HG02938 (cell line): Measurements from ENCODE around the gene GRB10.

Source experiments
- ATAC-seq: cut with Tn5 transposase; IDR thresholded peaks from one replicate; pipeline ENCODE4 v1.9.1; 2021; ENCODE audit warnings: mild to moderate bottlenecking, moderate library complexity; ENCODE audit not compliant: unreplicated experiment

Gene GRB10

GRCh38 chr7:50618281-50618680, 164.4 kb downstream of the GRB10 start:
- ATAC-seq = no peak

- ATAC-seq = no peak
These were observed 167.1 kb downstream of the GRB10 start for GRCh38 chr7:50615519-50616080.

DNA sequence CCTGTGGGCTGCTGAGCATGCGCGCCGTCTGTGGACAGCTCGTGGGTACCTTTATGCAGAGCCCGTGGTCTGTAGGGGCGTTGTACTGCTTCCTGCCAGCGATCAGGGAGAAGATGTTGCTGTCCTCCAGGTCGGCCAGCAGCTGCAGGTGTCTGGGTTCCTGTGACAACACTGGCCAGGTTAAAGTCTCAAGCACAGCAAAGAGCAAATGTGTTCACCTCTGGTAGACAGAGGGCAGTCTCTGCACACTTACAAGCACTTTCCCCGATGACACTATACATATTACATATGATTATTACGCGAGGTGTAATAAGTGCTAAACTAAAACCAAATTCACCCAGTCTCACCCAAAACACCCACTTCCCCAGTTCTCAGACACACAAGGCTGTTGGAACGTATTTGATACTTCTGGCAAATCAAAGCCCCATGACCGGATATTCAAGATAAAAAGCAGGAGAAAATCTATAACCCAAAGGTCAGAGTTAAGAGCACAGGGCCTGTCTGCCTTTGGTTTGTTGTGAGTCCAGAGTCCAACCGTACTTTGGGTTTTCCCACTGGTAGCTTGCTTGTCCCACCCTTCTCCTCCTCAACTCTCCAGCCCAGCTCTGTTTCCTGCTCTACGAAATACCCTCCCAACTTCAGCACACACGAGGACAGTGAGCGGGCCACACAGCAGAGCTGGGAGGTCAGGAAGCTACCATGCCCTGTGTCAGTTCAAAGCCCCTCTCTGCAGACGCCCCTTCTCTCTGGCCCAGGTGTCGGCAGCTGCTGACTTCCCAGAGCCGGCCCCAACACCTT, 167.8 kb downstream of the GRB10 start:
- no peak for ATAC-seq

DNA sequence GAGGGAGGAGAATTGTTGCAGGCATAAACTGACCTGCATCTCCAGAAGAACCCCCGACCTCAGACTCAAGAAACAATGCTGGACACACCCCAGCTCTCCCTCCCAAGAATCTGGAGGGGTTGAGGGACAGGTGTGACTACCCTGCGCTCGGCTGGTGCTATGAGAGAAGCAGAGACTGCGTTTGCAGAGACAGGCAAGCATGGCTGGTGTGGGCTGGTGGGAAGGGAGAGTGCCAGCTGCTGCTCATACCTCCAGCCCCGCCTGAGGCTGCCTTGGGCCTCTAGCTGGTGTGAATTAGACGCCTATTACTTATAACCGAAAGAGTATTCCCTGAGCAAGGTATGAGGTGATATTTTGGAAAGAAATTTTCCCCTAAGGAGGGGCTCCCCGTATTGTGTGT, 169.2 kb downstream of the GRB10 start:
- no peak for ATAC-seq

- no peak for ATAC-seq
These were observed 170.0 kb downstream of the GRB10 start for GRCh38 chr7:50612704-50613103.

DNA sequence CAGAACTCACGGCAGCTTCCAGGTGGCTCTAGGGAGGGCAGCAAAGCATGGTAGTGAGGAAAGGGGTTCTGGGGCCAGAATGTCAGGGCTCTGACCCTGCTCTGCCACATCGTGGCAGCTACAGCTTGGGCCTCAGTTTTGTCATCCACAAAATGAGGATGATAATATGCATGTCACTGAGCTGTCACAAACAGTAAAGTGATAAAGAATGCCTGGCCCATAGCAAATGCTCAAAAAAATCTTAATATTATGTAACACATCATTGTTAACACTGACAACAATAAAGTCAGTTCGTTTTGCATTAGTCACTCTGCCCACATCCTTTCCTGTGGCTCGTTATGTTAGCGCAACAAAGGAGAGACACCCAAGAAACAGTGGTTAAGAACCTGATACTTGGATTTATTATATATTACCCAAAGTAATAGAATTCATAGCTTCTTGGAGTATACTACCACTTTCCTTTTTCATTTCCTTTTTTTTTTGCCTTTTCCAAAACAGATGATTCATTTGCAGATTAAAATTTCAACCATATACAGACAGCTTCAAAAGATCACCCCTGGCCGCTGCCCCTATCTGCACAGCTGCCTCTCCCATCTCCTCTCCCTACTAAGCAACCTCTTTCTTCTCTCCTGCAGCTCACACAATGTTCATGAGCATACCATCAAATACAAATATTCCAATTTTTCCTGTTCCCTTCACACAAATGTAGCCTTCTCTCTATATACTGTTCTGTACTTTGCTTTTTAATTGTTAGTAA, 172.0 kb downstream of the GRB10 start:
- ATAC-seq = peak; percentile 72

DNA sequence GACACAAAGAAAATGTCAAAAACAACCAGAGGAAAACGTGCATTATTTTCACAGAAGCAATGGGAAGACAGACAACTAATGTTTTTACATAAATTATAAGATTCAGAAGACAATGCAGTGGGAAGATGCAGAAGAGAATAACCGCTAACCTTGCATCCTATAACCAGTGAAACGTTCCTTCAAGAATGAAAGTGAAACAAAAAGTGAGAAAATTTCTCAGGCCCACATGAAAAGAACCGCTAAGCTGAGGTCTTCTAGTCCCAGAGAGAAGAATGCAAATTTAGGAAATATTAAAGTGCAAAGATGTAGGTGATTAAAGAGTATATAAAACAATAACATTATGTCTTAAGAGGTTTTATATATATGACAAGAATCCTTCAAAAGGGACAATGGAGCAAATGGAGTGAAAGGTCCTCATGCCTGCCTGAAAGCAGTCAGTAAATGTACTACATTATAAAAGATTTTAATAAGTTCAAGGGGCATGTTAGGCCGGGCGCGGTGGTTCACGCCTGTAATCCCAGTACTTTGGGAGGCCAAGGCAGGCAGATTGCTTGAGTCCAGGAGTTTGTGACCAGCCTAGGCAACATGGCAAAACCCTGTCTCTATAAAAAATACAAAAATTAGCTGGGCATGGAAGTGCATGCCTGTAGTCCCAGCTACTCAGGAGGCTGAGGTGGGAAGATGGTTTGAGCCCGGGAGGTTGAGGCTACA, 174.3 kb downstream of the GRB10 start:
- no peak for ATAC-seq

DNA sequence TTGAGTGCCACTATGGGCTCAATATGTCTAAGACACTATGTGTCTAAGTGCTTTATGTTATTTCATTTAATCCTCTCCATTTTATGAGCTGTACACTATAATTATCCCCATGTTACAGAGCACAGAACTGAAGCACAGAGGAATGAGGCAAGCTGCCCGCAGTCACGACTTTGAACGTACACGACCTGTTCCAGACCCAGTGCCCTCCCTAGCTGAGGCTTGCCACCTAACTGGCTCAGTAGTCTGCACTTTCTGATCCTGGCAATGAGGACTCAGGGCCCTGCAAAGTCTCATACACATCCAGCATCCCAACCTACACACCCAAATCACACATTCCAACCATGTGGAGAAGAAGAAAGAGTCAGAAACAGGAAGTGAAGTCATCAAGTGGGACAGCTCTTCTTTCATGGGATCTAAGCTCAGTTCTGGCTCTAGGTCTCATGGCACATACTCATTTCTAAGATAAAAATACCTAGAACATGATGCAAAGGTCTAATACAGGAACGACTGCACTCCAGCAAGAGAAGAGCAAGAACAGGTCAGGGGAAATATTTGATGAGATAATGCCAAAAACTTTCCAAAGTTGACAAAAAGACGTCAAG, 175.1 kb downstream of the GRB10 start:
- no peak for ATAC-seq

DNA sequence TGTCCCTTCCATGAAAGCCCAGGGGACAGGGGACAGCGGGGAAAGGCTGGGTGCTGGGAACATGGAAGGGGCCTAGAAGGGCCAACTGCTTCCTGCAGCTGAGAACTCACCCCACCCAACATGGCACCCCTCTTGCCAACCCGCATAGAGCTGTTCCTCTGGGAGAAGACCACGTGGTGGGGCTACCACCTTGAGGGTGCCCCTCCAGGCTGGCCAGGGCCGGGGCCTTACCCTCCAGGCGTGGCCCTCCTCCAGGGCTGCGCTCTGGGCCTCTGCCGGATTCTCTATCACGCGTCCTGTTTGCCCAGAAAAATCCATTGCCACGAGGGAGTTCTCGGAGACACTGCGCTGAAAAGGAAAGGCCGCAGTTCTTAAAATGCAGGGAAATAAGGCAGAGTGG, 177.6 kb downstream of the GRB10 start:
- ATAC-seq = no peak

- no peak for ATAC-seq
These were observed 179.4 kb downstream of the GRB10 start for GRCh38 chr7:50603287-50603686.

GRCh38 chr7:50599385-50599784, 183.3 kb downstream of the GRB10 start:
- ATAC-seq = no peak

DNA sequence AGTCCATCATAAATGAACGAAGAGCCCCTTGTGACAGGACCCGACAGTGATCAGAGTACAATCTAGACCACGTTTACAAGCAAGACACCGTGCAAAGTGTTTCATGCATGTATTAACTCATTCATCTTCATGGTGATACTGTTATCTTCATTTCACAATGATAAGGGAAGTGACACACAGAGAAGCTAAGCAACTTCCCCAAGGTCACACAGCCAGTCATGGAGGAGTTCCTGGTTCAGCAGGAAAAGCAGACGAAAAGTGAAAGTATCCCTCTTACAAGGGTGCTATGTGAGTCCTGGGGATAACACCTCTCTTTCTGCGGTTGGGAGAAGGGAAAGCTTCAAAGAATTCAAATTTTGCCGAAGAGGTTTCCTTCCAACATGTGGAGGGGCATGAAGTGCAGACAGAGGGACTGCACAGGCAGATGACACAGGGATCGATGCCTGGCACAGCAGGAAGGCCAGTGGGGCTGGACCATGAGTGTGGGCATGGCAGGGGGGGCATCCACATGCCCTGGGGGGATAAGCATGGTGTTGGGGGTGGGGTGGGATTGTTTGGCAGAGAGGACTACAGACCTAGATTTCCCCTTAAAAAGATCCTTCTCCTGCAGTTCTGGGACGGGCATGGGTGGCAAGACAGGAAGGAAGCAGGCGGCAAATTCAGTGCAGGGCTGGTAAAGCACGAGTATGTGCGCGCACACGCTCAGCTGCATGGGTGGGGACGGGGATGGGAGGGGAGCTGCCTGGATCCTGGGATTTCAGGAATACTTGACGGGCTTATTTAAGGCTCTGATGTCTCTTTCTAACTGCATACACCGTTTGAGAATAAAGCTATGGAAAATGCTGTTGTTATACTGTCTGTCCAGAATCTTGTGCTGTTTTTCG, 184.0 kb downstream of the GRB10 start:
- ATAC-seq = no peak

GRCh38 chr7:50596484-50596883, 186.2 kb downstream of the GRB10 start:
- no peak for ATAC-seq

- peak; percentile 18 for ATAC-seq
These were observed 187.1 kb downstream of the GRB10 start for GRCh38 chr7:50595491-50596102.

GRCh38 chr7:50594734-50595485, 187.8 kb downstream of the GRB10 start:
- ATAC-seq = peak; percentile 56

DNA sequence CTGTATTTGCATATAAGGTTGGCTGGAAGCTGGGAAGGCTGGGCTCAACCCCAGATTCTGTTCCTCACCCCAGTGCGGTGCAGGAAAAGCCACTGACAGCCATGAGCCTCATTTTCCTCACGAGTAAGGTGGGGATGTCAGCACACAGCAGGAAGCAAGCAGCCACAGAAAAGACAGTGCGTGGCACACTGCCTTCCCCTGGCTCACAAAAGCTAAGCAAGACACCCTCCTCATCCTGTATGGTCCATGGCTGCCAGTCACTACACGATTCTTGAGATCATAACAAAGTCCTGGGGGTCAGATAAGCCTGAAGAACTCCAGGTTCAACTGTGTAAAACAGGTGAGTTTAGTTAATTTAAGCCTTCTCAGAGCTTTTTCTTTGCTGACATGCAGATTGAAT, 188.6 kb downstream of the GRB10 start:
- ATAC-seq = no peak

GRCh38 chr7:50592940-50593339, 189.8 kb downstream of the GRB10 start:
- no peak for ATAC-seq

GRCh38 chr7:50591480-50592438, 190.9 kb downstream of the GRB10 start:
- ATAC-seq = peak; percentile 61
